Stimulated activated CD8-positive, alpha-beta memory T cell treated with anti-CD3 and anti-CD28 coated beads, Interleukin-7, amount 100 ng/mL, for 1 hour (primary cell): ENCODE measurements around the gene RHOG.

Experiments used
- DNase-seq, 2 donors: peaks; one replicate each; pipeline ENCODE4 v3.0.0-alpha.2; 2020; ENCODE audit warnings: low read depth in 2 of 2

RHOG gene

GRCh38 chr11:3859373-3859881, 18.7 kb upstream of the RHOG start:
- DNase-seq, result no peak

GRCh38 chr11:3857628-3858027, 16.9 kb upstream of the RHOG start:
- DNase-seq, result no peak

- DNase-seq, result no peak
These were observed 16.2 kb upstream of the RHOG start for GRCh38 chr11:3856856-3857553.

- no peak for DNase-seq
These were observed 15.2 kb upstream of the RHOG start for GRCh38 chr11:3855808-3856491.

- peak; percentile 97 for DNase-seq
These were observed 14.4 kb upstream of the RHOG start, which contains the start of gene STIM1 for GRCh38 chr11:3854977-3855807. Gene STIM1, plus strand, starts transcription at chr11:3855664. Its CDS starts 607 bp downstream, at chr11:3856271.

GRCh38 chr11:3854660-3854976, 13.9 kb upstream of the RHOG start:
- no peak for DNase-seq

- no peak for DNase-seq
These were observed 13.3 kb upstream of the RHOG start for GRCh38 chr11:3853899-3854659.

GRCh38 chr11:3853545-3853842, 12.7 kb upstream of the RHOG start:
- no peak for DNase-seq

GRCh38 chr11:3849297-3849874, 8.6 kb upstream of the RHOG start:
- no peak for DNase-seq

GRCh38 chr11:3845670-3846069, 4.9 kb upstream of the RHOG start:
- no peak for DNase-seq

GRCh38 chr11:3845246-3845645, 4.5 kb upstream of the RHOG start:
- no peak for DNase-seq

- DNase-seq, result no peak
These were observed 2.6 kb upstream of the RHOG start for GRCh38 chr11:3843326-3843725.

GRCh38 chr11:3841426-3842350, 929 bp upstream of the RHOG start:
- DNase-seq, result peak; percentile 75 to 76

- DNase-seq, result no peak
These were observed 522 bp downstream of the RHOG start for GRCh38 chr11:3840004-3840869.

GRCh38 chr11:3838504-3838903, 2.3 kb downstream of the RHOG start:
- no peak for DNase-seq

GRCh38 chr11:3837793-3838192, 3.0 kb downstream of the RHOG start:
- DNase-seq, result no peak

GRCh38 chr11:3836903-3837302, 3.9 kb downstream of the RHOG start:
- DNase-seq, result no peak

GRCh38 chr11:3835751-3836150, 5.0 kb downstream of the RHOG start:
- DNase-seq, result no peak

- DNase-seq, result no peak
These were observed 5.9 kb downstream of the RHOG start for GRCh38 chr11:3834664-3835461.
